Measurements from ENCODE around the gene MEAK7. TPM values are rescaled to one million over a fixed set of nuclear protein-coding genes. Genes with fewer than 3 reads are reported as not detected.

Gene MEAK7
- total RNA-seq, 1 experiment from 2014 or later: 30.9 TPM

- H3K9me3 Mint-ChIP-seq (ENCODE audit: unreplicated experiment): no peaks in the 10 kb centered on the region
- Histone ChIP-seq H3K27me3 (replicated peaks; ENCODE audit: control insufficient read depth, insufficient read depth, low read length) (no peaks in the 10 kb centered on the region), H3K9me3 (no peaks in the 10 kb centered on the region), H3K4me1 (peaks cover 39% of the 10 kb centered on the region), H3K4me3 (ENCODE audit: low read depth, low read length) (peak overlapping the region; percentile 79), H3K36me3 (ENCODE audit: control insufficient read depth, insufficient read depth, low read length) (no peaks in the 10 kb centered on the region)
- intact Hi-C loops (cut with micrococcal nuclease; ENCODE audit: unreplicated experiment): no loop called here
- H3K4me3 Mint-ChIP-seq (ENCODE audit: unreplicated experiment): peak overlapping the region; percentile 88
- CTCF ChIA-PET: interaction anchor here (0.5 to 1.4 kb wide), 2 partner anchors 66 to 82 kb away, joined by 3 to 4 read pairs; no protein-coding TSS in a partner anchor
- peak in 1 of 2 experiments; percentile 46 for DNase-seq
- no TSS peak for BruUV-seq (replicated peaks)
- POLR2A ChIA-PET: no interaction called here
- TF ChIP-seq CTCF (IDR thresholded peaks at IDR 0.05; ENCODE audit: insufficient read depth in 1 of 2, low read depth in 1 of 2, low read length in 1 of 2, severe bottlenecking in 1 of 2, unreplicated experiment in 1 of 2): no peak
- H3K27me3 Mint-ChIP-seq (ENCODE audit: insufficient read depth, unreplicated experiment): no peaks in the 10 kb centered on the region
- H3K36me3 Mint-ChIP-seq (ENCODE audit: insufficient read depth, unreplicated experiment): peaks cover 34% of the 10 kb centered on the region
- H3K4me1 Mint-ChIP-seq (ENCODE audit: low read depth, unreplicated experiment): peaks cover 41% of the 10 kb centered on the region
- H3K27ac Mint-ChIP-seq (ENCODE audit: unreplicated experiment): peak overlapping the region; percentile 96
Observed at GRCh38 chr16:84503751-84504395, 586 bp downstream of the MEAK7 start.

- TF ChIP-seq CTCF (IDR thresholded peaks at IDR 0.05; ENCODE audit: insufficient read depth in 1 of 2, low read depth in 1 of 2, low read length in 1 of 2, severe bottlenecking in 1 of 2, unreplicated experiment in 1 of 2): no peak
- ChIA-PET CTCF (interaction anchor here (0.6 kb wide), 1 partner anchor 33 kb away, joined by 4 read pairs; no protein-coding TSS in a partner anchor), POLR2A (no interaction called here)
- H3K36me3 ChIP-seq (ENCODE audit: control insufficient read depth, insufficient read depth, low read length): no peaks in the 10 kb centered on the region
- H3K27me3 ChIP-seq (replicated peaks; ENCODE audit: control insufficient read depth, insufficient read depth, low read length): no peaks in the 10 kb centered on the region
- H3K4me3 ChIP-seq (ENCODE audit: low read depth, low read length): no peak overlapping the region
- Mint-ChIP-seq H3K36me3 (ENCODE audit: insufficient read depth, unreplicated experiment) (peaks cover 34% of the 10 kb centered on the region), H3K27me3 (ENCODE audit: insufficient read depth, unreplicated experiment) (no peaks in the 10 kb centered on the region), H3K4me1 (ENCODE audit: low read depth, unreplicated experiment) (peaks cover 35% of the 10 kb centered on the region), H3K9me3 (ENCODE audit: unreplicated experiment) (no peaks in the 10 kb centered on the region), H3K4me3 (ENCODE audit: unreplicated experiment) (no peak overlapping the region), H3K27ac (ENCODE audit: unreplicated experiment) (no peak overlapping the region)
- BruUV-seq (replicated peaks): no TSS peak
- intact Hi-C loops (cut with micrococcal nuclease; ENCODE audit: unreplicated experiment): no loop called here
- H3K9me3 ChIP-seq: no peaks in the 10 kb centered on the region
- peaks cover 39% of the 10 kb centered on the region for H3K4me1 ChIP-seq
- DNase-seq: peak in 1 of 2 experiments; percentile 14
Observed at GRCh38 chr16:84502581-84502980, 1.9 kb downstream of the MEAK7 start.

GRCh38 chr16:84502075-84502474 is 2.4 kb downstream of the MEAK7 start:
- intact Hi-C loops (cut with micrococcal nuclease; ENCODE audit: unreplicated experiment): no loop called here
- peak in 1 of 2 experiments; percentile 25 for DNase-seq
- CTCF ChIA-PET: no interaction called here
- Histone ChIP-seq H3K27me3 (replicated peaks; ENCODE audit: control insufficient read depth, insufficient read depth, low read length) (no peaks in the 10 kb centered on the region), H3K36me3 (ENCODE audit: control insufficient read depth, insufficient read depth, low read length) (no peaks in the 10 kb centered on the region), H3K4me1 (peaks cover 39% of the 10 kb centered on the region), H3K4me3 (ENCODE audit: low read depth, low read length) (no peak overlapping the region), H3K9me3 (no peaks in the 10 kb centered on the region)
- POLR2A ChIA-PET: no interaction called here
- H3K27me3 Mint-ChIP-seq (ENCODE audit: insufficient read depth, unreplicated experiment): no peaks in the 10 kb centered on the region
- no peak overlapping the region for H3K27ac Mint-ChIP-seq (ENCODE audit: unreplicated experiment)
- no TSS peak for BruUV-seq (replicated peaks)
- peaks cover 34% of the 10 kb centered on the region for H3K36me3 Mint-ChIP-seq (ENCODE audit: insufficient read depth, unreplicated experiment)
- peaks cover 35% of the 10 kb centered on the region for H3K4me1 Mint-ChIP-seq (ENCODE audit: low read depth, unreplicated experiment)
- H3K4me3 Mint-ChIP-seq (ENCODE audit: unreplicated experiment): no peak overlapping the region
- H3K9me3 Mint-ChIP-seq (ENCODE audit: unreplicated experiment): no peaks in the 10 kb centered on the region
- no peak for TF ChIP-seq CTCF (IDR thresholded peaks at IDR 0.05; ENCODE audit: insufficient read depth in 1 of 2, low read depth in 1 of 2, low read length in 1 of 2, severe bottlenecking in 1 of 2, unreplicated experiment in 1 of 2)
